Prostate gland (tissue), 2 donors: ENCODE measurements around the gene LRRC57. TPM values are rescaled to one million over a fixed set of nuclear protein-coding genes. Genes with fewer than 3 reads are reported as not detected.
A peak's percentile ranks its signal among the peaks of the same experiment; 100 is the strongest.

ENCODE experiments used
- DNase-seq: peaks from one replicate; pipeline ENCODE4 v3.0.0-alpha.2; 2019; ENCODE audit warnings: low spot score
- H3K27ac ChIP-seq, 2 donors: fragments of 200-600 bp; sonication (generic); 2 replicates each; pipeline ENCODE4 v1.5.1; 2017 to 2019
- H3K27me3 ChIP-seq: fragments of 200-600 bp; sonication (generic); replicated peaks from 2 replicates; pipeline ENCODE4 v1.5.1; 2019; ENCODE audit not compliant: insufficient read depth
- H3K36me3 ChIP-seq, 2 donors: fragments of 200-600 bp; sonication (generic); 1 replicate in 1 of 2; 2 replicates in 1 of 2; pipeline versions ENCODE4 v1.5.1 to v1.8.1; 2017 to 2019
- H3K4me1 ChIP-seq: fragments of 200-600 bp; sonication (generic); replicated peaks from 2 replicates; pipeline ENCODE4 v1.5.1; 2019
- H3K4me3 ChIP-seq, 2 donors: fragments of 200-600 bp; sonication (generic); 2 replicates each; pipeline ENCODE4 v1.5.1; 2017 to 2019
- H3K9me3 ChIP-seq: fragments of 200-600 bp; sonication (generic); 2 replicates; pipeline ENCODE4 v1.5.1; 2017
- POLR2A ChIP-seq: fragments of 450-650 bp; IDR thresholded peaks from one replicate; pipeline ENCODE4 v1.6.1; 2016; ENCODE audit warnings: antibody characterized with exemption, mild to moderate bottlenecking
- POLR2AphosphoS5 ChIP-seq: sonication (generic); formaldehyde crosslinking; IDR thresholded peaks from one replicate; pipeline ENCODE4 v1.6.1; 2017; ENCODE audit warnings: antibody characterized with exemption
- WGBS: methylation state at CpG from one replicate; pipeline ENCODE4 v1.1.5; 2018; 5-methylcytosine and 5-hydroxymethylcytosine counted together
- intact Hi-C: fragments of 100-400 bp; cut with DNase I; formaldehyde crosslinking; loops from one replicate; pipeline ENCODE4 v1.14.2; 2022
- total RNA-seq, 2 donors: library from RNA; depleted of rRNA; stranded (reverse); fragments of >200 nt; gene quantifications; one replicate each; pipeline ENCODE4 v1.1.0, GENCODE V29; 2016
- TF ChIP-seq, protein P1 (sequence below), 4 experiments: fragments of 200-600 bp in 2 of 4; fragments of 450-650 bp in 2 of 4; sonication (generic) in 2 of 4; IDR thresholded peaks; 1 replicate in 3 of 4; 2 replicates in 1 of 4; pipeline ENCODE4 v1.5.1; 2016 to 2019; ENCODE audit warnings: antibody characterized with exemption in 4 of 4, mild to moderate bottlenecking in 2 of 4, moderate library complexity in 2 of 4

LRRC57 gene
- total RNA-seq, 2 donors from 2014 or later, result 9.8 to 21.8 TPM

DNA sequence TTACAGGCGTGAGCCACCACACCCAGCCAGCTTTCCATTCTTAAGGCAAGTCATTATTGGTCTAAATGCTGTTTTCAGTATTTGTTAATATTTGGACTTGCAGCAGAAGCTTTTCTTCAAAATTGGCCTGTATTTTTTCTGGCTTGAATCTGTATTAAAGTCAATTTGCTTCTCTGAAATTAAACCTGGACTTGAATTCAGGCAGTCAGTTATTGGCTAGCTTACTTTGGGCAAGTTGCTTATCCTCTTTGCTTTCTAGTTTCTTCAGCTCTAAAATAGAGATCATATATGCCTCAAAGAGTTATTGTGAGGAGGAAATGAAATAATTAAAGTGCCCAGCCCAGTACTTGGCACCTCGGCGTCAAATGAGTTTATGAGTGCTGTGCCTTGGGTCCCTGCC is 44.1 kb upstream of the LRRC57 start:
- intact Hi-C loops, result no loop called here
- Histone ChIP-seq H3K4me1 (no peaks in the 10 kb centered on the region), H3K27ac (no peak overlapping the region), H3K9me3 (no peaks in the 10 kb centered on the region), H3K36me3 (no peaks in the 10 kb centered on the region), H3K27me3 (no peaks in the 10 kb centered on the region), H3K4me3 (no peak overlapping the region)
- WGBS, result 75% methylated on average over 3 of the region's 3 CpGs
- TF ChIP-seq, protein P1, sequence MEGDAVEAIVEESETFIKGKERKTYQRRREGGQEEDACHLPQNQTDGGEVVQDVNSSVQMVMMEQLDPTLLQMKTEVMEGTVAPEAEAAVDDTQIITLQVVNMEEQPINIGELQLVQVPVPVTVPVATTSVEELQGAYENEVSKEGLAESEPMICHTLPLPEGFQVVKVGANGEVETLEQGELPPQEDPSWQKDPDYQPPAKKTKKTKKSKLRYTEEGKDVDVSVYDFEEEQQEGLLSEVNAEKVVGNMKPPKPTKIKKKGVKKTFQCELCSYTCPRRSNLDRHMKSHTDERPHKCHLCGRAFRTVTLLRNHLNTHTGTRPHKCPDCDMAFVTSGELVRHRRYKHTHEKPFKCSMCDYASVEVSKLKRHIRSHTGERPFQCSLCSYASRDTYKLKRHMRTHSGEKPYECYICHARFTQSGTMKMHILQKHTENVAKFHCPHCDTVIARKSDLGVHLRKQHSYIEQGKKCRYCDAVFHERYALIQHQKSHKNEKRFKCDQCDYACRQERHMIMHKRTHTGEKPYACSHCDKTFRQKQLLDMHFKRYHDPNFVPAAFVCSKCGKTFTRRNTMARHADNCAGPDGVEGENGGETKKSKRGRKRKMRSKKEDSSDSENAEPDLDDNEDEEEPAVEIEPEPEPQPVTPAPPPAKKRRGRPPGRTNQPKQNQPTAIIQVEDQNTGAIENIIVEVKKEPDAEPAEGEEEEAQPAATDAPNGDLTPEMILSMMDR (IDR thresholded peaks at IDR 0.05), result no peak
- no peak for TF ChIP-seq POLR2A
- TF ChIP-seq POLR2AphosphoS5, result no peak
- no peak for DNase-seq

DNA sequence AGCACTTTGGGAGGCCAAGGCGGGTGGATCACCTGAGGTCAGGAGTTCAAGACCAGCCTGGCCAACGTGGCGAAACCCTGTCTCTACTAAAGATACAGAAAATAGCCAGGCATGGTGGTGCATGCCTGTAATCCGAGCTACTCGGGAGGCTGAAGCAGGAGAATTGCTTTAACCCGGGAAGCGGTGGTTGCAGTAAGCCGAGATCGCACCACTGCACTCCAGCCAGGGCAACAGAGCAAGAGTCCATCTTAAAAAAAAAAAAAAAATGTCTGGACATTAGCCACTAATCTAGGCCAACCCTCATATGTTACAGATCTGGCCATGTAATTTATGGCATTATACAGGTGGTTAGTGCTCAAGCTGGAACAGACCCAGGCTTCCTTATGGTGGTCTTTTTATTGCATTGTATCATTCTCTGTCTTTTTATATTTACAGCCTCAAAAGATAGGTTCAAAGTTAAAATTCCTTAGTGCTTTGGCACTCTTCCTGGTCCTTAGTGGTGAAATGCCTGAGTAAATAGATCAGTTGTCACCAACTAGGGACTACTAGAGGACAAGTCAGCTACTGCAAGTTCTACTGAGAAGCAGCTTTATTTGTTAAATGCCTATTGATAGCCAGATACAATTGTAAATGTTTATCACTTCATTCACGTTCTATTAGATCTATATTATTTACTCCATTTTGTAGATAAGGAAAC is 42.8 kb upstream of the LRRC57 start:
- WGBS, result 64% methylated on average over 10 of the region's 10 CpGs
- no peaks in the 10 kb centered on the region for H3K36me3 ChIP-seq
- H3K4me3 ChIP-seq, result no peak overlapping the region
- no peaks in the 10 kb centered on the region for H3K4me1 ChIP-seq
- intact Hi-C loops, result no loop called here
- no peak for TF ChIP-seq POLR2A
- TF ChIP-seq, protein P1 (IDR thresholded peaks at IDR 0.05), result peak in 2 of 4 experiments; percentile 22 to 39
- no peak for DNase-seq
- no peaks in the 10 kb centered on the region for H3K27me3 ChIP-seq
- H3K9me3 ChIP-seq, result no peaks in the 10 kb centered on the region
- no peak overlapping the region for H3K27ac ChIP-seq

DNA sequence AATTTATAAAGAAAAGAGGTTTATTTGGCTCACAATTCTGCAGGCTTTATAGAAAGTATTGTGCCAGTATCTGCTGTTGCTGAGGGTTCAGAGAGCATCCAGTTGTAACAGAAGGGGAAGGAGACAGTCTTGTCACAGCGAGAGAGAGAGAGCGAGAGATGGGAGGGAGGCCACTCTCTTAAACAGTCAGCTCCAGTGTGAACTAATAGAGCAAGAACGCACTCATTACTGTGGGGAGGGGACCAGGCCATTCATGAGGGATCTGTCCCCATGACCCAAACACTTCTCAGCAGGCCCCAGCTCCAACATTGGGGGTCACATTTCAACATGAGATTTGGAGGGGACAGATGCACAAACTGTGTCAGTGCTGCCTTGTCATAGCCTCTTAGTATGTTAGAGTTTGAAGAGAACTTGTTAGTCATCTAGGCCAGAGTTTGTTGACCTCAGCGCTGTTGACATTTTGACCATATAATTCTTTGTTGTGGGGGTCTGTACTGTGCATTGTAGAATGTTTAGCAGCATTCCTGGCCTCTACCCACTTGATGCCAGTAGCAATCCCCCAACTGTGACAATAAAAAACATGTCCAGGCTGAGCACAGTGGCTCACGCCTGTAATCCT is 42.1 kb upstream of the LRRC57 start:
- no peaks in the 10 kb centered on the region for H3K27me3 ChIP-seq
- TF ChIP-seq POLR2AphosphoS5 (no peak), POLR2A (no peak)
- TF ChIP-seq, protein P1 (IDR thresholded peaks at IDR 0.05), result no peak
- no peak overlapping the region for H3K27ac ChIP-seq
- intact Hi-C loops, result no loop called here
- no peak overlapping the region for H3K4me3 ChIP-seq
- 92% methylated on average over 5 of the region's 5 CpGs for WGBS
- H3K4me1 ChIP-seq, result no peaks in the 10 kb centered on the region
- H3K9me3 ChIP-seq, result no peaks in the 10 kb centered on the region
- no peaks in the 10 kb centered on the region for H3K36me3 ChIP-seq
- DNase-seq, result no peak

DNA sequence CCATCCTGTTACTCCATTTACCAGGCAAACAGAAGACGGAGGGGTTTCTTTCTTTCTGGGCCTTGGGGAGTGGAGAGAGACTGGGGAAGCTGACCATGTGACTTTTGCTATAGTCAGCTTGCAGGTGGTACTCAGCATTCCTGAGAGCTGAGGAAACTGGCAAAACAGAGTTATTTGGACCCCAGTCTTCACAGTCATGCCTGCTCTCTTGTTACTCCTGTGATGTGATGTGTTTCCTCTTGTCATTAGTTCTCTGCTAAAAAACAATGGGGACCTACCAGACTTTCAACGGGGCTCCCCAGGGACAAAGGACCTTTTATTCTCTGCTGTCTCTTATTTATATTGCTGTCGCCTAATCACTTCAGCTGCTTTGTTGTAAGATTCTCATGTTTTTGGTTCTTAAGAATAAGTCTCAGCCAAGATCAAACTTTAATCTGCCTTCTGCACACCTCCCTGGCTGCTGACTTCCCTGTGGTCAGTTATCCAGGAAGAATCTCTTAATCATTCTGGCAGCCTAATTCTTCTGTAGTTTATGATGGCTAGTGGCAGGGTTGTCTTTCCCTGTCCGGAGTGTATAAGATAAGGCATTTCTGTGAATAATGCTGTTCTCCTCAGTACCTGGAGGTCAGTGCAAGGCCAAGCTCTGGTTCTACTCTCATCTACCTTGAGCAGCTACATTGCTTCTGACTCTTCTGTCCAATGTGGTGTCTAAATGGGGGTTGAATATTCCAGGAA is 35.6 kb upstream of the LRRC57 start:
- 35% methylated on average over 4 of the region's 4 CpGs for WGBS
- Histone ChIP-seq H3K36me3 (no peaks in the 10 kb centered on the region), H3K27me3 (no peaks in the 10 kb centered on the region), H3K9me3 (no peaks in the 10 kb centered on the region), H3K4me3 (no peak overlapping the region), H3K27ac (peak overlapping the region in 1 of 2 donors; percentile 31), H3K4me1 (peaks cover 5% of the 10 kb centered on the region)
- TF ChIP-seq, protein P1 (IDR thresholded peaks at IDR 0.05), result no peak
- TF ChIP-seq POLR2AphosphoS5, result no peak
- no peak for TF ChIP-seq POLR2A
- DNase-seq, result no peak
- intact Hi-C loops, result loop anchor here (10.0 kb wide), 1 partner anchor 61 kb away; no protein-coding TSS in a partner anchor
